GM12892 (cell line): ENCODE data around the gene KMT2B.

Source experiments
- DNase-seq: peaks from one replicate; pipeline ENCODE4 v3.0.0; 2011; ENCODE audit not compliant: insufficient read length
- FAIRE-seq: peaks from 2 replicates; lab custom pipeline; 2011; peaks lifted over from hg19 to GRCh38; lab: Jason Lieb, UNC
- POLR2A ChIP-seq: IDR thresholded peaks from 2 replicates; pipeline ENCODE4 v1.6.1; 2011; ENCODE audit warnings: low read depth, low read length, control low read depth
- POLR2AphosphoS5 ChIP-seq: IDR thresholded peaks from 2 replicates; pipeline ENCODE4 v1.6.1; 2011; ENCODE audit warnings: low read depth, low read length, control low read depth
- TAF1 ChIP-seq: IDR thresholded peaks from 2 replicates; pipeline ENCODE4 v1.6.1; 2011; ENCODE audit warnings: low read depth, mild to moderate bottlenecking, control low read depth, low read length, borderline replicate concordance

KMT2B gene

DNA sequence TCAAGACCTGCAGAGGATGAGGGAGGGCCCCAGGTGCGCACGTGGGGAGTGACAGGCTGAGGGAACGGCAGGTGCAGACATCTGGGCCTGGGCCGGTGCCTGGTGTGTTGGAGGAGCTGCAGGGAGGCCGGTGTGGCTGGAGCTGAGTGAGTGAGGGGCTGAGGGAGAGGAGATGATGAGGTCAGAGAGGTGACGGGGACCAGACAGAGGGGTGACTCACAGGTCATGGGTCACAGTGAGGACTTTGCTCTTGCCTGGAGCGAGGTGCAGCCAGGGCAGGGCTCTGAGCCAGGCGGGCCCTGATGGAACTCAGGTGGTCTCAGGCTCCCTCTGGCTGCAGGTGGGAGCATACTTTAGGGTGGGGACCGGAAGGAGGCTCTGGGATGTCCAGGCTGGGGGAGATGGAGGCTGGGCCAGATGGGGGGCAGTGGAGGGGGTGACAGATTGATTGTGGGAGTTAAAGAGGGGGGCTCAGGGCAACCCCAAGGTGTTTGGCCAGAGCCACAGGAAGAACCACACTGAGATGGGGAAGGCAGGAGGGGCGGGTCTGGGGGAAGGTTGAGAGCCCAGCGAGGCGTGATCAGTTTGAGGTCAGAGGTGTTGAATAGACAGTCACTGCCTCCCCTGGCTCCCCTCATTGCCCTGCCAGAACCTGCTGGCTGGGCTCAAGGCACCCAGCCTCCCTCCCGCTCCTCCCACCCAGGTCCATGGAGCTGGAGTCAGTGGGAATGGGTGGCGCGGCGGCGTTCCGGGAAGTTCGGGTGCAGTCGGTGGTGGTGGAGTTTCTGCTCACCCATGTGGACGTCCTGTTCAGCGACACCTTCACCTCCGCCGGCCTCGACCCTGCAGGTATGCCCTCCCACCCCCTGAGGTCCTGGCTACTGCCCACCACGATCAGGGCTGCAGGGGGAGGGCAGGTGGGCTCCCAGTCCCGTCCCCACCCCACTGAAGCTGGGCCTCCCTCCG, 65.9 kb downstream of the KMT2B start:
- FAIRE-seq (no peak), DNase-seq (no peak)
- TF ChIP-seq POLR2A, result no peak
- TF ChIP-seq TAF1, result no peak
- TF ChIP-seq POLR2AphosphoS5, result no peak

DNA sequence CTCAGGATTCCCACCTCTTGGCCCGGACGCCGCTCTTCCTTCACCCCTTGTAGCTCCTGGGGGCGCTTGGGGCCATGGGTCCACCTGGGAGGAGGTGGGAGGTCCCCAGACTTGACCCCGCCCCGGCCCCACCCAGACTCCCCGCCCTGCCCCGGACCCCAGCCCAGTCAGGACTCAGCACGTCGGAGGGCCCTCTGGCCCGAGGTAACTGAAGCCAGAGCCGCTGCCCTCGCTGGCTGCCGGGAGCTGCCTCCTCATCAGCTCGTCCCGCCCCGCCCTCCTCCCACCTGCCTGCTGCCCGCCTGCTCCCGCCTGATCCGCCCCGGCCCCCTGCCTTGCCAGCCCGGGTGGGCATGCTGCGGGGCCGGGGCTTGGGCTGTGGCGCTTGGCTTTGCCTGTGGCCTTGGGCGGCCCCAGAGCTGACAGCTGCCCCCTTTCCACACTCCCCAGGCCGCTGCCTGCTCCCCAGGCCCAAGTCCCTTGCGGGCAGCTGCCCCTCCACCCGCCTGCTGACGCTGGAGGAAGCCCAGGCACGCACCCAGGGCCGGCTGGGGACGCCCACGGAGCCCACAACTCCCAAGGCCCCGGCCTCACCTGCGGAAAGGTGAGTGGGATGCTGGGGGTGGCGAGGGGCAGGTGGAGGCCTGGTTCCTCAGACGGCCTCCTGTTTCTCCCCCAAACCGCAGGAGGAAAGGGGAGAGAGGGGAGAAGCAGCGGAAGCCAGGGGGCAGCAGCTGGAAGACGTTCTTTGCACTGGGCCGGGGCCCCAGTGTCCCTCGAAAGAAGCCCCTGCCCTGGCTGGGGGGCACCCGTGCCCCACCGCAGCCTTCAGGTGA, 66.9 kb downstream of the KMT2B start:
- DNase-seq, result no peak
- FAIRE-seq, result no peak

DNA sequence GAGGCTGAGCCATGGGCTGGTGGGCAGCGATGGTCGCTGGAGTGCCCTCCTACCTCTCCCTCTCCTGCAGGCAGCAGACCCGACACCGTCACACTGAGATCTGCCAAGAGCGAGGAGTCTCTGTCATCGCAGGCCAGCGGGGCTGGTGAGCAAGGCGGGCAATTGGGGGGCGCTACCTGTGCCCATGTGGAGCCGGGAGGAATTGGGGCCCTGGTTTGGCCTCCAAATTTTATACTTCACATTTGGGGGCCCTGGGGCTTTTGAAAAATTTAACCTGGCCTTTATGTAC, 67.5 kb downstream of the KMT2B start:
- FAIRE-seq (no peak), DNase-seq (no peak)
- TF ChIP-seq POLR2AphosphoS5, result no peak
- no peak for TF ChIP-seq TAF1
- TF ChIP-seq POLR2A, result no peak

More for the DNA sequence above, 66.9 kb downstream of the KMT2B start:
- TF ChIP-seq POLR2AphosphoS5, result no peak
- TF ChIP-seq TAF1, result no peak
- TF ChIP-seq POLR2A, result no peak

DNA sequence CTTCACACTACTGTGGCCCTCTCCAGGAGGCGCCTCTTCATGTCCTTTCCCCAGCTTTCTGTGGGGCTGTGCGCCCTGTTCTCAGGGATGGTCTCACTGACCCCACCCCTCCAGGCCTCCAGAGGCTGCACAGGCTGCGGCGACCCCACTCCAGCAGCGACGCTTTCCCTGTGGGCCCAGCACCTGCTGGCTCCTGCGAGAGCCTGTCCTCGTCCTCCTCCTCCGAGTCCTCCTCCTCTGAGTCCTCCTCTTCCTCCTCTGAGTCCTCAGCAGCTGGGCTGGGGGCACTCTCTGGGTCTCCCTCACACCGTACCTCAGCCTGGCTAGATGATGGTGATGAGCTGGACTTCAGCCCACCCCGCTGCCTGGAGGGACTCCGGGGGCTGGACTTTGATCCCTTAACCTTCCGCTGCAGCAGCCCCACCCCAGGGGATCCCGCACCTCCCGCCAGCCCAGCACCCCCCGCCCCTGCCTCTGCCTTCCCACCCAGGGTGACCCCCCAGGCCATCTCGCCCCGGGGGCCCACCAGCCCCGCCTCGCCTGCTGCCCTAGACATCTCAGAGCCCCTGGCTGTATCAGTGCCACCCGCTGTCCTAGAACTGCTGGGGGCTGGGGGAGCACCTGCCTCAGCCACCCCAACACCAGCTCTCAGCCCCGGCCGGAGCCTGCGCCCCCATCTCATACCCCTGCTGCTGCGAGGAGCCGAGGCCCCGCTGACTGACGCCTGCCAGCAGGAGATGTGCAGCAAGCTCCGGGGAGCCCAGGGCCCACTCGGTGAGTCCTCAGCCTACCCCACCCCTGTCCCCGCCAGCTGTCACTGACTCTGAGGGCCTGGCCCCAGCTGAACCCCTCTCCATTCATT, 68.7 kb downstream of the KMT2B start:
- DNase-seq (no peak), FAIRE-seq (no peak)
- TF ChIP-seq POLR2A, result no peak
- TF ChIP-seq POLR2AphosphoS5, result no peak
- no peak for TF ChIP-seq TAF1

DNA sequence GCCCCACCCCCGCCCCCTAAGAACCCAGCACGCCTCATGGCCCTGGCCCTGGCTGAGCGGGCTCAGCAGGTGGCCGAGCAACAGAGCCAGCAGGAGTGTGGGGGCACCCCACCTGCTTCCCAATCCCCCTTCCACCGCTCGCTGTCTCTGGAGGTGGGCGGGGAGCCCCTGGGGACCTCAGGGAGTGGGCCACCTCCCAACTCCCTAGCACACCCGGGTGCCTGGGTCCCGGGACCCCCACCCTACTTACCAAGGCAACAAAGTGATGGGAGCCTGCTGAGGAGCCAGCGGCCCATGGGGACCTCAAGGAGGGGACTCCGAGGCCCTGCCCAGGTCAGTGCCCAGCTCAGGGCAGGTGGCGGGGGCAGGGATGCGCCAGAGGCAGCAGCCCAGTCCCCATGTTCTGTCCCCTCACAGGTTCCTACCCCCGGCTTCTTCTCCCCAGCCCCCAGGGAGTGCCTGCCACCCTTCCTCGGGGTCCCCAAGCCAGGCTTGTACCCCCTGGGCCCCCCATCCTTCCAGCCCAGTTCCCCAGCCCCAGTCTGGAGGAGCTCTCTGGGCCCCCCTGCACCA, 69.5 kb downstream of the KMT2B start:
- no peak for DNase-seq
- TF ChIP-seq POLR2A (no peak), TAF1 (no peak), POLR2AphosphoS5 (no peak)
- FAIRE-seq, result no peak
